ENCODE measurements around the gene MAEA.

DNA sequence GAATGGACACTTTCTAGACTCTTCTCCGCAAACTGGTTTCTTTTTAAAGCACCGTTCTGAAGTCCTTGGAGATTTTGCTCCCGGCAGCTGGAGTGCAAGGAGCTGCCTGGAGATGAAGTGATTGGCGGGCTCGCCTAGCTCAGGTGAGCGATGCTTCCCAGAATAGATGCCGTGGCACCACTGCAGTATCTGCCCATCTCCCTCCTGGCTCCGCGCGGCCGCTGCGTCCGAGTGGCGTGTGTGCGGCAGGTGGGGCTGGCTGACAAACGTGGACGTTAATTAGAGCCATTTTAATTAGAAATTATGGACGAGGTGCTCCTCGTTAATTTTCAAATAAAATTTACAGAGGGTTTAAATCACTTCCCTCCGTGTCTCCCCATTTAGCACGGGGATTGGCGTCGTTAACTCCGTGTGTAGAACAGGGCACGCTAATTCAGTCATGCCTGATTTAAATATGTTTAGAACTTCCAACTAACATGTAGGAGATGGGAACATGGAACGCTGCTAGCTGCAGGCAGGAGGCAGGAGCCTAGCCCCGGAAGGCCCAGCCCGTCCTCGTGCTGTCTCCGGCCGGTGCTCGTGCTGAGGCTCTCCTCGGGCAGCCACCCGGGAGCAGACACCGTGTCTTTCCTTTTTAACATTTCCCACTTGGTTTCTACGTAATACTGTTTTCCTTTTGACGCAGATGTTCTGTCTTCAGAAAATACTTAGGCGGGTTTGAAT is 68.9 kb downstream of the MAEA start:
- TF ChIP-seq, protein P1, sequence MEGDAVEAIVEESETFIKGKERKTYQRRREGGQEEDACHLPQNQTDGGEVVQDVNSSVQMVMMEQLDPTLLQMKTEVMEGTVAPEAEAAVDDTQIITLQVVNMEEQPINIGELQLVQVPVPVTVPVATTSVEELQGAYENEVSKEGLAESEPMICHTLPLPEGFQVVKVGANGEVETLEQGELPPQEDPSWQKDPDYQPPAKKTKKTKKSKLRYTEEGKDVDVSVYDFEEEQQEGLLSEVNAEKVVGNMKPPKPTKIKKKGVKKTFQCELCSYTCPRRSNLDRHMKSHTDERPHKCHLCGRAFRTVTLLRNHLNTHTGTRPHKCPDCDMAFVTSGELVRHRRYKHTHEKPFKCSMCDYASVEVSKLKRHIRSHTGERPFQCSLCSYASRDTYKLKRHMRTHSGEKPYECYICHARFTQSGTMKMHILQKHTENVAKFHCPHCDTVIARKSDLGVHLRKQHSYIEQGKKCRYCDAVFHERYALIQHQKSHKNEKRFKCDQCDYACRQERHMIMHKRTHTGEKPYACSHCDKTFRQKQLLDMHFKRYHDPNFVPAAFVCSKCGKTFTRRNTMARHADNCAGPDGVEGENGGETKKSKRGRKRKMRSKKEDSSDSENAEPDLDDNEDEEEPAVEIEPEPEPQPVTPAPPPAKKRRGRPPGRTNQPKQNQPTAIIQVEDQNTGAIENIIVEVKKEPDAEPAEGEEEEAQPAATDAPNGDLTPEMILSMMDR (IDR thresholded peaks at IDR 0.05) = no peak
- TF ChIP-seq POLR2A (IDR thresholded peaks at IDR 0.05; ENCODE audit: low read length) (no peak), HOXB13 (CRISPR knock-in tag; IDR thresholded peaks at IDR 0.05; ENCODE audit: low read depth) (no peak), KDM1A (IDR thresholded peaks at IDR 0.05; ENCODE audit: low read depth) (no peak), RAD21 (conservative IDR thresholded peaks at IDR 0.05 in 1 of 2, IDR thresholded peaks at IDR 0.05 in 1 of 2) (no peak)

All from A549 (cell line).